Gastroesophageal sphincter (tissue), 4 donors: ENCODE measurements around the gene PTPN4. TPM values are rescaled to one million over a fixed set of nuclear protein-coding genes. Genes with fewer than 3 reads are reported as not detected.

Experiments used
- ATAC-seq: fragments of 150-250 bp; one replicate; pipeline ENCODE4 v1.9.1; 2016; ENCODE audit warnings: mild to moderate bottlenecking, moderate library complexity
- H3K27ac ChIP-seq, 4 donors: fragments of 200-600 bp; sonication (generic) in 3 of 4; 1 replicate in 3 of 4; 2 replicates in 1 of 4; pipeline ENCODE4 v1.5.1; 2016 to 2019
- H3K27me3 ChIP-seq: fragments of 200-600 bp; sonication (generic); one replicate; pipeline ENCODE4 v1.5.1; 2019
- H3K36me3 ChIP-seq, 2 donors: fragments of 200-600 bp; sonication (generic); one replicate each; pipeline ENCODE4 v1.5.1; 2019; ENCODE audit warnings: control low read depth in 1 of 2
- H3K4me1 ChIP-seq, 3 donors: fragments of 200-600 bp; sonication (generic); 1 replicate in 2 of 3; 2 replicates in 1 of 3; pipeline ENCODE4 v1.5.1; 2016 to 2019; ENCODE audit warnings: control low read depth in 2 of 3
- H3K4me3 ChIP-seq, 2 donors: fragments of 200-600 bp; sonication (generic); one replicate each; pipeline ENCODE4 v1.5.1; 2019; ENCODE audit warnings: mild to moderate bottlenecking in 1 of 2, moderate library complexity in 1 of 2
- H3K9me3 ChIP-seq, 3 donors: fragments of 200-600 bp; sonication (generic); one replicate each; pipeline ENCODE4 v1.5.1; 2017 to 2019; ENCODE audit warnings: control low read depth in 2 of 3
- CTCF ChIP-seq, 4 experiments: fragments of 200-600 bp in 2 of 4; fragments of 450-650 bp in 2 of 4; sonication (generic) in 1 of 4; IDR thresholded peaks; one replicate each; pipeline ENCODE4 v1.5.1; 2017 to 2019; ENCODE audit warnings: antibody characterized with exemption in 4 of 4, mild to moderate bottlenecking in 2 of 4, moderate library complexity in 2 of 4
- EP300 ChIP-seq: sonication (generic); formaldehyde crosslinking; IDR thresholded peaks from one replicate; pipeline ENCODE4 v1.6.1; 2017; ENCODE audit warnings: antibody characterized with exemption, mild to moderate bottlenecking
- POLR2A ChIP-seq, 2 donors: fragments of 450-650 bp; IDR thresholded peaks; one replicate each; pipeline ENCODE4 v1.6.1; 2017; ENCODE audit warnings: antibody characterized with exemption in 2 of 2, mild to moderate bottlenecking in 2 of 2, moderate library complexity in 1 of 2
- POLR2AphosphoS5 ChIP-seq: sonication (generic); formaldehyde crosslinking; IDR thresholded peaks from one replicate; pipeline ENCODE4 v1.6.1; 2017; ENCODE audit warnings: antibody characterized with exemption
- WGBS, 2 donors: methylation state at CpG; one replicate each; pipeline ENCODE4 v1.1.5; 2018; ENCODE audit warnings: low coverage in 1 of 2; 5-methylcytosine and 5-hydroxymethylcytosine counted together
- total RNA-seq, 4 donors: library from RNA; depleted of rRNA; stranded (reverse); fragments of >200 nt; gene quantifications; one replicate each; pipeline ENCODE4 v1.1.0, GENCODE V29; 2016

The PTPN4 gene
- total RNA-seq, 4 donors from 2014 or later = 15.6 to 50.1 (median 30.7) TPM

- Histone ChIP-seq H3K27ac (no peak overlapping the region), H3K27me3 (no peaks in the 10 kb centered on the region), H3K4me3 (no peak overlapping the region), H3K36me3 (no peaks in the 10 kb centered on the region), H3K9me3 (no peaks in the 10 kb centered on the region), H3K4me1 (peaks cover 0 to 20% (median 0%) of the 10 kb centered on the region in 3 donors)
- WGBS, 2 donors = 55 to 100% methylated on average over 2 of the region's 2 CpGs
- TF ChIP-seq POLR2AphosphoS5 (no peak), CTCF (IDR thresholded peaks at IDR 0.05) (no peak)
- ATAC-seq = no peak
Observed at GRCh38 chr2:119771331-119771730, 11.6 kb downstream of the PTPN4 start.

GRCh38 chr2:119772128-119772527 is 12.4 kb downstream of the PTPN4 start:
- no peak for TF ChIP-seq POLR2AphosphoS5
- no peak for TF ChIP-seq POLR2A (IDR thresholded peaks at IDR 0.05)
- no peak for TF ChIP-seq CTCF (IDR thresholded peaks at IDR 0.05)
- TF ChIP-seq EP300 = no peak
- Histone ChIP-seq H3K27me3 (no peaks in the 10 kb centered on the region), H3K9me3 (no peaks in the 10 kb centered on the region), H3K27ac (no peak overlapping the region), H3K4me1 (peaks cover 0 to 15% (median 0%) of the 10 kb centered on the region in 3 donors), H3K4me3 (no peak overlapping the region), H3K36me3 (no peaks in the 10 kb centered on the region)
- WGBS, 2 donors = 44 to 56% methylated on average over 2 of the region's 2 CpGs
- ATAC-seq = no peak

- ATAC-seq = no peak
- WGBS, 2 donors = 100% methylated on average over 1 to 3 of the region's 4 CpGs
- Histone ChIP-seq H3K9me3 (no peaks in the 10 kb centered on the region), H3K27me3 (no peaks in the 10 kb centered on the region), H3K4me1 (peaks cover 0 to 15% (median 0%) of the 10 kb centered on the region in 3 donors), H3K36me3 (no peaks in the 10 kb centered on the region), H3K4me3 (no peak overlapping the region), H3K27ac (no peak overlapping the region)
- TF ChIP-seq POLR2A (IDR thresholded peaks at IDR 0.05) (no peak), POLR2AphosphoS5 (no peak), CTCF (IDR thresholded peaks at IDR 0.05) (no peak), EP300 (no peak)
Observed at GRCh38 chr2:119772767-119773166, 13.0 kb downstream of the PTPN4 start.

- no peaks in the 10 kb centered on the region for H3K27me3 ChIP-seq
- no peak for ATAC-seq
- no peak overlapping the region for H3K27ac ChIP-seq
- no peak overlapping the region for H3K4me3 ChIP-seq
- TF ChIP-seq EP300 = no peak
- TF ChIP-seq CTCF (IDR thresholded peaks at IDR 0.05) = no peak
- TF ChIP-seq POLR2A (IDR thresholded peaks at IDR 0.05) = no peak
- no peak for TF ChIP-seq POLR2AphosphoS5
- peaks cover 0 to 15% (median 0%) of the 10 kb centered on the region in 3 donors for H3K4me1 ChIP-seq
- H3K9me3 ChIP-seq = no peaks in the 10 kb centered on the region
- no peaks in the 10 kb centered on the region for H3K36me3 ChIP-seq
Observed at GRCh38 chr2:119774026-119774425, 14.3 kb downstream of the PTPN4 start.

GRCh38 chr2:119775102-119775501 is 15.4 kb downstream of the PTPN4 start:
- Histone ChIP-seq H3K27me3 (no peaks in the 10 kb centered on the region), H3K27ac (no peak overlapping the region), H3K4me1 (peaks cover 0 to 15% (median 0%) of the 10 kb centered on the region in 3 donors), H3K36me3 (no peaks in the 10 kb centered on the region), H3K4me3 (no peak overlapping the region), H3K9me3 (no peaks in the 10 kb centered on the region)
- TF ChIP-seq POLR2AphosphoS5 = no peak
- no peak for TF ChIP-seq CTCF (IDR thresholded peaks at IDR 0.05)
- no peak for TF ChIP-seq POLR2A (IDR thresholded peaks at IDR 0.05)
- TF ChIP-seq EP300 = no peak
- WGBS, 2 donors = 89 to 92% methylated on average over 3 to 4 of the region's 6 CpGs
- no peak for ATAC-seq
